Ammon's horn (tissue), 1 donor: ENCODE results near the gene TBCA.

Source experiments
- DNase-seq: peaks from one replicate; pipeline ENCODE4 v3.0.0-alpha.2; 2016; ENCODE audit warnings: low spot score

Gene TBCA, protein sequence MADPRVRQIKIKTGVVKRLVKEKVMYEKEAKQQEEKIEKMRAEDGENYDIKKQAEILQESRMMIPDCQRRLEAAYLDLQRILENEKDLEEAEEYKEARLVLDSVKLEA

GRCh38 chr5:77775790-77776553 lies at the start of gene TBCA:
Gene TBCA, minus strand, starts transcription at chr5:77776339. Its CDS starts 82 bp downstream, at chr5:77776257.
- peak; percentile 92 for DNase-seq

- no peak for DNase-seq
Measured at GRCh38 chr5:77824981-77825380, 48.8 kb upstream of the TBCA start.

DNA sequence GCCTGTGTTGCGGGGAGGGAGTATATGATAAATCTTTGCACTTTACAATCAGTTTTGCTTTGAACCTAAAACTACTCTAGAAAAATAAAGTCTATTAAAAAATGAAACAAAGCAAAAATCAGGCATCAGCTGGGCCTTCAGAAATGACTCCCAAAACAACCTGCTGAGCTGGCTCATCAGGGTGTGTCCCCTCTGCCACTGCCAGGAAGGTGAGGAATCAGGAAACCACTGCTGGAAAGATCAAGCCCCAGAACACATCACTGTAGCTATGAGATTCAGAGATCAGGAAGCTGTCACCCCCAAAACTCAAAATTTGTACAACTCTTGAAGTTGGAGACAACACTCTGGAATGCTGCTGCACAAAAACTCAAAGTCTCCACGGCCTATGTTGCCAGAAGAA lies 40.5 kb upstream of the TBCA start:
- DNase-seq = no peak

GRCh38 chr5:77812926-77813589 lies 36.9 kb upstream of the TBCA start:
- DNase-seq = no peak

DNA sequence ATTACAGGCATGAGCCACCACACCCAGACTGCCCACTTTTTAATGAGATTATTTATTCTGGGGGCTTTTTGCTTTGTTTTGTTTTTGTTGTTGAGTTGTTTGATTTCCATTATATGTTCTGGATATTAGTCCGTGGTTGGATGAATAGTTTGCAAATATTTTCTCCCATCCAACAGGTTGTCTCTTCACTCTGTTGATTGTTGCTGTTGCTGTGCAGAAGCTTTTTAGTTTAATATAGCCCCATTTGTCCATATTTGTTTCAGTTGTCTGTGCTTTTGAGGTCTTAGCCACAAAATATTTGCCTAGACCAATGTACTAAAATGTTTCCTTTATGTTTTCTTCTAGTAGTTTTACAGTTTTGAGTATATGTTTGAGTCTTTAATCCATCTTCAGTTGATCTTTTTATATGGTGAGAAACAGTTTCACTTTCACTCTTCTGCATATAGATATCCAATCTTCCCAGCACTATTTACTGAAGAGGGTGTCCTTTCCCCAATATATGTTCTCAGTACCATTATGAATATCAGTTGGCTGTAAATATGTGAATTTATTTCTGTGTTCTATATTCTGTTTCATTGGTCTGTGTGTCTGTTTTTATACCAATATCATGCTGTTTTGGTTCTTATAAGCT lies 30.2 kb upstream of the TBCA start:
- DNase-seq = no peak

GRCh38 chr5:77798456-77798855 lies 22.3 kb upstream of the TBCA start:
- peak; percentile 28 for DNase-seq

GRCh38 chr5:77797136-77797535 lies 21.0 kb upstream of the TBCA start:
- DNase-seq = no peak

DNA sequence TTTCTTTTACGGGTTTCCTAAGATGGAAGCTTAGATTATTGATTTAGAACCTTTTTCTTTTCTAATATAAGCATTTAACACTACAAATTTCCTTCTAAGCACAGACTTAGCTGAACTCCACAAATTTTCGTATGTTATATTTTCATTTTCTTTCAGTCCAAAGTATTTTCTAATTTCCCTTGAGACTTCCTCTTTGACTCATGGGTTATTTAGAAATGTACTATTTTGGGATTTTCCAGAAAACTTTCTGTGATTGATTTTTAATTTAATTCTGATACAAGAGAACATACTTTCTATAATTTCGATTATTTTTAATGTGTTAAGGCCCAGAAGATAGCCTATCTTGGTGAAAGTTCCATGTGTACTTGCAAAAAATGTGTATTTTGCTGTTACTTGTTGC lies 19.7 kb upstream of the TBCA start:
- no peak for DNase-seq

GRCh38 chr5:77795268-77795667 lies 19.1 kb upstream of the TBCA start:
- no peak for DNase-seq

DNA sequence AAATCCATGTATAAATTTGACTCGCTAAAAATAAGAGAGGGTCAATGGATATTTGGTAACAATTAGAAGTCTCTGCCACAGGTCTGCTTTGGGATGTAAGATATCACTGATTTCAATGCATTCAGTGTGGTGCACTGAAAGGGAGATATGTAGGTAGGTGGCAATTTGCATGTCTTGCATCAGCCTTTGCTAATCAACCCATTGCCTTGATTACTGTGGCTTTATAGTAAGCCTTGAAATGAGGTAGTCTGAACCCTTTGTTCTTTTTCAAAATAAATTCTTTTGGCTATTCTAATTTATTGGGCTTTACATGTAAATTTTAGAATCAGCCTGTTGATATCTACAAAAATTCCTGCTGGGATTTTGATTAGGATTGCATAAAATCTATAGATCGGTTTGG lies 15.8 kb upstream of the TBCA start:
- DNase-seq = no peak

GRCh38 chr5:77791356-77791755 lies 15.2 kb upstream of the TBCA start:
- DNase-seq = no peak

DNA sequence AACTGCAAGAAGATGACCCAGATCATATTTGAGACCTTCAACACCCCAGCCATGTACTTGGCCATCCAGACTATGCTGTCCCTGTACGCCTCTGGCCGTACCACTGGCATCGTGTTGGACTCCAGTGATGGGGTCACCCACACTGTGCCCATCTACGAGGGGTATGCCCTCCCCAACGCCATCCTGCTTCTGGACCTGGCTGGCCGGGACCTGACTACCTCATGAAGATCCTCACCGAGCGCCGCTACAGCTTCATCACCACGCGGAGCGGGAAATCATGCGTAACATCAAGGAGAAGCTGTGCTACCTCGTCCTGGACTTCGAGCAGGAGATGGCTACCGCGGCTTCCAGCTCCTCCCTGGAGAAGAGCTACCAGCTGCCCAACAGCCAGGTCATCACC lies 9.1 kb upstream of the TBCA start:
- no peak for DNase-seq

GRCh38 chr5:77784735-77785134 lies 8.6 kb upstream of the TBCA start:
- DNase-seq = no peak

DNA sequence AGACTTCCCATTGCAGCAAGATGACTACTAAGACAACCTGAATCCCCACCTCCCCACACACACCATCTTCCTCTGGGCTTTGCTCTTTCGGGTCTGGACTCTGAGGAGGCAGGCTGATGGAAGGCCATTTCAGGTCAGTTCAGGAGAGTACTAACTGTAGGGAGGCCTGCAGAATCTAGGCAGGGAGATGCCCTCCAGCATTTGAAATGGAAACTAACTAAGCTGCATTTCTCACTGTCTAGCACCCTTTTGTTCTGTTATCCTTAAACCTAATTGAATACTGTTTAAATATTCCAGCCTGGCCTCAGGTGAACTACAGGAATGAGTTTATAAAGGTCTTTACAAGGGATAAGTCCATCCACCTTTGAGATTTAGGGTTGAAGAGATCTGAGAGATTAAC lies 4.9 kb upstream of the TBCA start:
- DNase-seq = no peak

DNA sequence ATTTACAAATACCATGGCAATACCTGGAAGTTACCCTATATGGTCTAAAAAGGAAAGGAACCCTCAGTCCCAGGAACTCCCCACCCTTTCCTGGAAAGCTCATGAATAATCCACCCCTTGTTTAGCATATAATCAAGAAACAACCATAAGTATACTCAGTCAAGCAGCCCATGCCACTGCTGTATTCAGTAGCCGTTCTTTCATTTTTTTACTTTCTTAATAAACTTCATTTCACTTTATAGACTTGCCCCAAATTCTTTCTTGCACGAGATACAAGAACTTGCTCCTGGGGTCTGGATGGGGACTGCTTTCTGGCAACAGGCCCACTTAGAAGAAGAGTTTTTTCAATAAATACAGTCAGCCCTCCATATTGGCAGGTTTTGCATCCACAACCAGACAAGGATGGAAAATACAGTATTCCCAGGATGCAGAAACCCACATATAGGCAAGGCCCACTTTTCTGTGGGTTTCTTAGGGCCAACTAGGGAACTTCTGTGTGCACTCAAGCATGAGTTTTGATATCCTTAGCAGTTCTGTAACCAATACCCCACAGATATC lies 2.8 kb upstream of the TBCA start:
- no peak for DNase-seq

DNA sequence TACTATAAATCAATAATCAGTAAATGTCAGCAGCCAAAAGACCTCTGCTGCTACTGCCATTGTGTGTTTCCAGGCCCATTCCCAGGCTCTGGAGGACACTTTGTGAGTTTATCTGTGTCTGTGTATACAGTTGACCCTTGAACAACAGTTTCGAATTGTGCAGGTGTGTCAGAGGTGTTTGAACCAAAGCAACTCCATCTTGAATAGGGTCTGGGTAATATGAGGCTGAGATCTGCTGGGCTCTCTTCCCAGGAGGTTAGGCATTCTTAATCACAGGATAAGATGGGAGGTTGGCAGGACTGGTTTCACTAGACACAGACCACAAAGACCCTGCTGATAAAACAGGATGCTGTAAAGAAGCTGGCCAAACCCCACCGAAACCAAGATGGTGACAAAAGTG lies 2.3 kb upstream of the TBCA start:
- no peak for DNase-seq

DNA sequence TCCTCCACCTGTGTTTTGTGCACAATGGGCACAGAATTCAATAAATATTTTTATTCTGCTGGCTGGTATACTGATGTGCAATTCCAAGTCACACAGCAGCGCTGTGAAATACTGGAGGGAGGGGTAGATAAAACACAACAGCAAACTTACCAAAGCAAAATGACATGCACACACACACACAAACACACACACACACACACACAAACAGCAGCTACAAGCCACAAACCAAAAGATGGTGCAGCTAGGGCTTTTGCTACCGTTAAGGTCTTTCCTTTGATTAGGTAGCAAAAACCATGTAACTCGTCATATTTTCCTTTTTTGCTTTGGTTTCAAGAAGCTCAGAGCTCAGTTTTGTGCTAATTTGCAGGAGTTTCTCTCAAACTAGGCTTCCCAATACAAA lies 1.8 kb upstream of the TBCA start:
- DNase-seq = no peak

- DNase-seq = no peak
Measured at GRCh38 chr5:77777281-77777892, 1.2 kb upstream of the TBCA start.

DNA sequence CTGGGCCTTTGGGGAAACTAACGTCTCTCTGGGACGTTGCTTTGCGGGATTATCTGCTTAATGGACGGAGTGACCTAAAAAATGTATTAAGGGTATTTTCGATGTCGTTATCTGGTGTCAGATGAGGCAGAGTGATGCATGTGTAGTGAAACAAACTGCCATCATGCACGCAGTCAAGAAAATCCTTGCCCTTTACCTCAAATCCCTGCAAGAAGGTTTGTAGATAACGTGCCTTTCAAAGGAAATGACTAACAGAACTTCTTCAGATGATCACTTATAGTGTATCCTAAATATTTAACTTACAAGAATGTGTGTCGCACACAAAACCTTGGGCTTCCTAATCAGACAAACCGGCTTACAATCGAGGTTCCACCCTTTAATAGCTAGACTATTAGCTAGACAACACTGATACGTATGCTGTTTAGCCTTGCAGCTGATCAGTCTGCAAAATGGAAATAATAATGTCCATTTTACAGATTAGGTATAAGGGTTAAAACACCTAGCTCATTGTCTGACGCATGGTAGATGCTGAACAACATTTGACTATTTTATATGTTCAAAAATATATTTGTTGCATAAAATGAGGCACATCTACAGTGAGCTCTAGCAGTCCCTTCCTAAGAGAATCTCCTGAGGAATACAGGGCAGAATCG lies 541 bp upstream of the TBCA start:
- no peak for DNase-seq

DNA sequence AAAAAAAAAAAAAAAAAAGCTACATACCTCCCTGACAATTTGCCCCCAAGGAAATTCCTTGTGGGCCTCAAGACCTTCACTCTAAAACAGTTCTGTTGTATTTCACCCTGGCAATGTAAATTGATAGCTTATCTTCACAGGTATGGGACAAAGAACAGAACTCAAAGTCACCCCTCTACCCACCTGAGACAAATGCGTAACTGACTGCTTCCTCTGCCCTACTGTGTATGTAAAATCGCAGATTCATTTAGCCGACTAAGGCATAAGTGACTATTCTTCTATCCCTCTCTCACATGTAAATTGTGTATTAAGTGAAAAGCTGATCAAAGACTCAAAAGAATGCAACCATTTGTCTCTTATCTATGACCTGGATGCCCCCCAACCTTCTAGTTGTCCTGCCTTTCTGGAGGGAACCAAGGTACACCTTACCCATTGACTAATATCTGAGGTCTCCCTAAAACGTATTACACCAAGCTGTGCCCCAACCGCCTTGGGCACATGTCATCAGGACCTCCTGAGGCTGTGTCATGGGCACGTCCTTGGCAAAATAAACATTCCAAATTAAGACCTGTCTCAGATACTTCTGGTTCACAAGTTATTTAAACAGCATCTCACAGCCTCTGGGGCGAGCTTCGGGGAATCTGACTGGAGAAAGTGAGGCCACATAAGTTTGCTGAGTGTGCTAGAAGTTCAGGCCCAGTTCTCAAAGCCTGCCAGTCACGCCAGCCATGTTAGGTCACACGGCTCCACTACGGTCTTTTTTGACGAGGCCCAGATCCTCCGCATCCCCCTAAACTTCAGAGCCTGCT lies 954 bp downstream of the TBCA start:
- DNase-seq = no peak

DNA sequence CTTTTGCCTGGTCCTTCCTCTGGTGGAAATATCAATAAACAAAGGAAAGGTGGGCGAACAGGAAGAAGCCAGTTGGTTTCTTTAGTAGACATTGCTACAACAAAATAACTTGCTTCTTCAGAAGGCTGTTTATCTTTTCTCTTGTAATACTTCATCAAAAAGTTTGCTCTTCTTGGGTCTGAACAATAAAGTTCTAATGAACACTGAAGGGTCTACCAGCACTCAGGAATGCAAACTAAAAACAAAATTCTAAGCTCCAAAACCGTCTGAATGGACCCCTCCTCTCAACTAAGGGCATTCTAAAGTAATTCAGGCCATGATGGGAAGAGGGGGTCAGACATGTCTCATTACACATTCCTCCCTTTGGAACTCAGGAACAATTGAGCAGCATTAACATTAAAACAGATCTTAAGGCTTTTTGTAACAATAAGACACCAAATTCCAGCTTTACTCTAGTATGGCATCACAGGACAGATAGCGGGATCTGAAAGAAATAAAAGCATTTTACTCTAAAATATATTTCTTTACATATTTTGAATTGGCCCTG lies 2.3 kb downstream of the TBCA start:
- DNase-seq = no peak
